Osteoblast (primary cell): Measurements from ENCODE around the gene ZKSCAN4. TPM values are rescaled to one million over a fixed set of nuclear protein-coding genes. Genes with fewer than 3 reads are reported as not detected.

Experiments used
- DNase-seq: peaks from one replicate; pipeline ENCODE4 v3.0.0; 2011; ENCODE audit warnings: low spot score, mixed read lengths; ENCODE audit not compliant: insufficient read length; ENCODE audit errors: missing footprints
- H2AFZ ChIP-seq: 2 replicates; pipeline ENCODE4 v1.6.0; 2011; ENCODE audit warnings: mild to moderate bottlenecking, low read length
- H3K27ac ChIP-seq: 2 replicates; pipeline ENCODE4 v1.5.1; 2011; ENCODE audit warnings: mild to moderate bottlenecking, low read depth, low read length, moderate library complexity
- H3K27me3 ChIP-seq: 2 replicates; pipeline ENCODE4 v1.6.0; 2012; ENCODE audit warnings: mild to moderate bottlenecking, control low read depth, inconsistent platforms, low read length, moderate library complexity; ENCODE audit not compliant: insufficient read depth
- H3K36me3 ChIP-seq: 2 replicates; pipeline ENCODE4 v1.5.1; 2011; ENCODE audit warnings: mild to moderate bottlenecking, low read length, control low read depth, moderate library complexity; ENCODE audit not compliant: insufficient read depth
- H3K4me1 ChIP-seq: 2 replicates; pipeline ENCODE4 v1.5.1; 2011; ENCODE audit warnings: mild to moderate bottlenecking, low read length, control low read depth, moderate library complexity; ENCODE audit not compliant: insufficient read depth
- H3K4me2 ChIP-seq: 2 replicates; pipeline ENCODE4 v1.6.0; 2011; ENCODE audit warnings: mild to moderate bottlenecking, low read length; ENCODE audit not compliant: insufficient read depth
- H3K4me3 ChIP-seq: fragments of 200-600 bp; sonication (generic); 3 replicates; pipeline ENCODE4 v1.5.1; 2012; ENCODE audit warnings: mild to moderate bottlenecking, low read length, inconsistent platforms; ENCODE audit not compliant: insufficient read depth
- H3K79me2 ChIP-seq: 2 replicates; pipeline ENCODE4 v1.6.0; 2012; ENCODE audit warnings: mild to moderate bottlenecking, low read length, control low read depth, inconsistent platforms; ENCODE audit not compliant: insufficient read depth
- H3K9me3 ChIP-seq: 2 replicates; pipeline ENCODE4 v1.5.1; 2011; ENCODE audit warnings: low read depth, low read length, control low read depth
- H4K20me1 ChIP-seq: 2 replicates; pipeline ENCODE4 v1.6.0; 2012; ENCODE audit warnings: mild to moderate bottlenecking, low read length, control low read depth; ENCODE audit not compliant: insufficient read depth
- CTCF ChIP-seq: IDR thresholded peaks from 2 replicates; pipeline ENCODE4 v1.5.1; 2011; ENCODE audit warnings: mild to moderate bottlenecking, low read depth, low read length, moderate library complexity; ENCODE audit errors: extremely low read depth
- total RNA-seq: library from RNA; depleted of rRNA; stranded (reverse); fragments of >200 nt; gene quantifications from 2 replicates; pipeline ENCODE4 v1.2.3, GENCODE V29; 2012

Gene ZKSCAN4
- total RNA-seq, 1 donor, result 6.5 TPM

- TF ChIP-seq CTCF, result no peak
- peaks cover 12% of the 10 kb centered on the region for H3K79me2 ChIP-seq
- H3K4me3 ChIP-seq, result peak within 1 kb of the TSS; percentile 89
- no peaks in the 10 kb centered on the region for H4K20me1 ChIP-seq
- H3K27ac ChIP-seq, result peak within 1 kb of the TSS; percentile 64
- no peaks in the 10 kb centered on the region for H3K9me3 ChIP-seq
- H2AFZ ChIP-seq, result peak within 1 kb of the TSS; percentile 95
- H3K36me3 ChIP-seq, result peaks cover 30% of the 10 kb centered on the region
- peak; percentile 90 for DNase-seq
- peaks cover 18% of the 10 kb centered on the region for H3K27me3 ChIP-seq
- peak within 1 kb of the TSS; percentile 95 for H3K4me2 ChIP-seq
- peaks cover 10% of the 10 kb centered on the region for H3K4me1 ChIP-seq
Observed at GRCh38 chr6:28225056-28225834, 26.8 kb downstream of the ZKSCAN4 start, which contains the start of gene ZSCAN9. Gene ZSCAN9 (plus strand): TSS chr6:28225275. CDS start chr6:28227085, 1,810 bp downstream.

DNA sequence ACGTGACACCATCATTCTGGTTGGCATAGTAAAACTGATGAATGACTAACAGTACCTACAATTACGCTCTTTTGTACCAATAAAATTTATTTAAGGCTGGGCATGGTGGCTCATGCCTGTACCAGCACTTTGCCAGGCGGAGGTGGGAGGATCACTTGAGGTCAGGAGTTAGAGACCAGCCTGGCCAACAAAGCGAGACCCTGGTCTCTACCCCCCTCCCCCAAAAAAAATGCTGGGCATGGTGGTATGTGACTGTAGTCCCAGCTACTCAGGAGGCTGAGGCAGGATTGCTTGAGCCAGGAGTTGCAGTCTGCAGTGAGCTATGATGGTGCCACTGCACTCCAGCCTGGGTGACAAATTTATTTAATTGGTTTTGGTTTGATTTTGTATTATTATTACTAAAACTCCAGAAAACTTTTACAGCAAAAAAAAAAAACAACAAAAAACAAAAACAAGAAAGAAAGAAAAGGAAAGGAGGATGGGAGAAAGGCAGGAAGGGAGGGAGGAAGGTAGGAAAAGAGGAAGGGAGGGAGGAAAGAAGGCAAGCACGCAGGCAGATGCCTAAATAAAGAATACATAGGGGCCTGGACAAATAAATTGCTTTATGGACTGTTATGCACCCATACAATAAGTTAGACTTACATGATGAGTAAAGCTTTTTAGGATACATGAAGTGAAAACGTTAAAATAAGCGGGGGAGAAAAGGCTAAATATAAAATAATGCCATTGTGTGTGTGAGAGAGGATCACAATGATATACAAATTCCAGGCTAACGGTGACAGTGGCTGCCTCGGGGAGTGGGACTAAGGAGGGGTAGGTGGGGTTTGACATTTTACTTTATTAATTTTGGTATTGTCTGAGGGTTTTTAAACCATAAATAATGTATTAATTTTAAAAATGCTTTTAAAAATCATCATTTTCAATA, 27.7 kb downstream of the ZKSCAN4 start:
- Histone ChIP-seq H3K79me2 (peaks cover 12% of the 10 kb centered on the region), H3K27ac (peak overlapping the region; percentile 64), H3K27me3 (peaks cover 20% of the 10 kb centered on the region), H3K4me2 (peak overlapping the region; percentile 95), H3K4me3 (peak overlapping the region; percentile 89), H3K4me1 (peaks cover 10% of the 10 kb centered on the region), H3K9me3 (no peaks in the 10 kb centered on the region), H2AFZ (peak overlapping the region; percentile 95), H4K20me1 (no peaks in the 10 kb centered on the region), H3K36me3 (peaks cover 25% of the 10 kb centered on the region)
- no peak for DNase-seq
- TF ChIP-seq CTCF, result no peak

- Histone ChIP-seq H3K4me2 (no peak overlapping the region), H4K20me1 (no peaks in the 10 kb centered on the region), H3K27me3 (peaks cover 23% of the 10 kb centered on the region), H3K4me3 (no peak overlapping the region), H3K36me3 (no peaks in the 10 kb centered on the region), H2AFZ (peak overlapping the region; percentile 5), H3K79me2 (no peaks in the 10 kb centered on the region), H3K27ac (no peak overlapping the region), H3K4me1 (peaks cover 13% of the 10 kb centered on the region), H3K9me3 (no peaks in the 10 kb centered on the region)
- TF ChIP-seq CTCF, result no peak
- no peak for DNase-seq
Observed at GRCh38 chr6:28220257-28221133, 31.6 kb downstream of the ZKSCAN4 start.
